NT2/D1 (cell line): ENCODE results near the gene KDM1A.

Experiments
- DNase-seq: peaks from one replicate; pipeline ENCODE4 v3.0.0-alpha.2; 2011; ENCODE audit warnings: low read depth, low spot score
- H3K27me3 ChIP-seq: 2 replicates; pipeline ENCODE4 v1.6.0; 2011; ENCODE audit warnings: mild to moderate bottlenecking; ENCODE audit not compliant: insufficient read length, insufficient read depth
- H3K36me3 ChIP-seq: 2 replicates; pipeline ENCODE4 v1.6.1; 2011; ENCODE audit warnings: mild to moderate bottlenecking, low read length, mixed read lengths; ENCODE audit not compliant: insufficient read depth, insufficient read length
- H3K4me1 ChIP-seq: 2 replicates; pipeline ENCODE4 v1.5.1; 2011; ENCODE audit not compliant: insufficient read depth, insufficient read length
- H3K4me3 ChIP-seq: 2 replicates; pipeline ENCODE4 v1.5.1; 2011; ENCODE audit warnings: low read depth; ENCODE audit not compliant: insufficient read length
- H3K9ac ChIP-seq: 2 replicates; pipeline ENCODE4 v1.6.0; 2011; ENCODE audit warnings: low read depth; ENCODE audit not compliant: insufficient read length
- H3K9me3 ChIP-seq: 2 replicates; pipeline ENCODE4 v1.5.1; 2011; ENCODE audit warnings: mild to moderate bottlenecking, low read length; ENCODE audit not compliant: insufficient read depth
- SUZ12 ChIP-seq: IDR thresholded peaks from 2 replicates; pipeline ENCODE4 v1.6.1; 2011; ENCODE audit not compliant: insufficient read length, insufficient read depth; ENCODE audit errors: extremely low read depth
- YY1 ChIP-seq: IDR thresholded peaks from 2 replicates; pipeline ENCODE4 v1.6.1; 2011; ENCODE audit not compliant: insufficient read length, insufficient read depth
- ZNF274 ChIP-seq: IDR thresholded peaks from 2 replicates; pipeline ENCODE4 v1.6.1; 2011; ENCODE audit warnings: mild to moderate bottlenecking, low read depth, low read length

KDM1A gene

GRCh38 chr1:23037081-23037740, 17.9 kb downstream of the KDM1A start:
- Histone ChIP-seq H3K36me3 (peaks cover 4% of the 10 kb centered on the region), H3K4me3 (no peak overlapping the region), H3K9me3 (no peaks in the 10 kb centered on the region), H3K9ac (no peak overlapping the region), H3K4me1 (no peaks in the 10 kb centered on the region), H3K27me3 (no peaks in the 10 kb centered on the region)
- TF ChIP-seq SUZ12 (no peak), YY1 (no peak), ZNF274 (no peak)
- DNase-seq = no peak

- DNase-seq = no peak
Measured at GRCh38 chr1:23039308-23039826, 20.1 kb downstream of the KDM1A start.

GRCh38 chr1:23040509-23040908, 21.2 kb downstream of the KDM1A start:
- no peaks in the 10 kb centered on the region for H3K4me1 ChIP-seq
- H3K9ac ChIP-seq = no peak overlapping the region
- peaks cover 11% of the 10 kb centered on the region for H3K36me3 ChIP-seq
- DNase-seq = no peak
- no peaks in the 10 kb centered on the region for H3K27me3 ChIP-seq
- no peak for TF ChIP-seq ZNF274
- no peak for TF ChIP-seq SUZ12
- no peak for TF ChIP-seq YY1
- no peaks in the 10 kb centered on the region for H3K9me3 ChIP-seq
- no peak overlapping the region for H3K4me3 ChIP-seq

More at GRCh38 chr1:23039308-23039826, 20.1 kb downstream of the KDM1A start:
- Histone ChIP-seq H3K4me3 (no peak overlapping the region), H3K4me1 (no peaks in the 10 kb centered on the region), H3K9me3 (no peaks in the 10 kb centered on the region), H3K36me3 (peaks cover 10% of the 10 kb centered on the region), H3K9ac (no peak overlapping the region), H3K27me3 (no peaks in the 10 kb centered on the region)
- no peak for TF ChIP-seq ZNF274
- TF ChIP-seq YY1 = no peak
- TF ChIP-seq SUZ12 = no peak

GRCh38 chr1:23044035-23044434, 24.8 kb downstream of the KDM1A start:
- H3K4me1 ChIP-seq = no peaks in the 10 kb centered on the region
- H3K9ac ChIP-seq = no peak overlapping the region
- no peak for DNase-seq
- TF ChIP-seq SUZ12 (no peak), ZNF274 (no peak), YY1 (no peak)
- peaks cover 13% of the 10 kb centered on the region for H3K36me3 ChIP-seq
- H3K27me3 ChIP-seq = no peaks in the 10 kb centered on the region
- H3K4me3 ChIP-seq = no peak overlapping the region
- no peaks in the 10 kb centered on the region for H3K9me3 ChIP-seq

- DNase-seq = no peak
- TF ChIP-seq ZNF274 (no peak), YY1 (no peak), SUZ12 (no peak)
- peaks cover 39% of the 10 kb centered on the region for H3K36me3 ChIP-seq
Measured at GRCh38 chr1:23050201-23050600, 30.9 kb downstream of the KDM1A start.

GRCh38 chr1:23051290-23051909, 32.1 kb downstream of the KDM1A start:
- peaks cover 50% of the 10 kb centered on the region for H3K36me3 ChIP-seq
- no peaks in the 10 kb centered on the region for H3K9me3 ChIP-seq
- no peak for DNase-seq
- no peak overlapping the region for H3K9ac ChIP-seq
- TF ChIP-seq YY1 (no peak), SUZ12 (no peak), ZNF274 (no peak)
- no peak overlapping the region for H3K4me3 ChIP-seq
- H3K4me1 ChIP-seq = no peaks in the 10 kb centered on the region
- no peaks in the 10 kb centered on the region for H3K27me3 ChIP-seq

More at GRCh38 chr1:23050201-23050600, 30.9 kb downstream of the KDM1A start:
- Histone ChIP-seq H3K4me3 (no peak overlapping the region), H3K4me1 (no peaks in the 10 kb centered on the region), H3K27me3 (no peaks in the 10 kb centered on the region), H3K9ac (no peak overlapping the region), H3K9me3 (no peaks in the 10 kb centered on the region)

GRCh38 chr1:23057301-23057700, 38.0 kb downstream of the KDM1A start:
- H3K36me3 ChIP-seq = peaks cover 83% of the 10 kb centered on the region
- H3K9ac ChIP-seq = no peak overlapping the region
- no peaks in the 10 kb centered on the region for H3K27me3 ChIP-seq
- no peak for DNase-seq
- no peaks in the 10 kb centered on the region for H3K9me3 ChIP-seq
- no peak overlapping the region for H3K4me3 ChIP-seq
- no peak for TF ChIP-seq YY1
- no peak for TF ChIP-seq ZNF274
- no peak for TF ChIP-seq SUZ12
- no peaks in the 10 kb centered on the region for H3K4me1 ChIP-seq

- peaks cover 80% of the 10 kb centered on the region for H3K36me3 ChIP-seq
- H3K9ac ChIP-seq = no peak overlapping the region
- TF ChIP-seq YY1 (no peak), ZNF274 (no peak), SUZ12 (no peak)
- H3K4me1 ChIP-seq = no peaks in the 10 kb centered on the region
- H3K4me3 ChIP-seq = no peak overlapping the region
- H3K9me3 ChIP-seq = no peaks in the 10 kb centered on the region
- DNase-seq = no peak
- no peaks in the 10 kb centered on the region for H3K27me3 ChIP-seq
Measured at GRCh38 chr1:23062271-23062670, 43.0 kb downstream of the KDM1A start.
